Uterus (tissue), 2 donors: ENCODE measurements around the gene EPC2.

ENCODE experiments used
- POLR2A ChIP-seq, 2 donors: fragments of 450-650 bp; IDR thresholded peaks; one replicate each; pipeline ENCODE4 v1.6.1; 2016; ENCODE audit warnings: antibody characterized with exemption in 2 of 2, mild to moderate bottlenecking in 1 of 2, moderate library complexity in 1 of 2
- TF ChIP-seq, protein P1 (sequence below), 4 experiments: fragments of 200-600 bp in 2 of 4; fragments of 450-650 bp in 2 of 4; sonication (generic) in 2 of 4; IDR thresholded peaks; one replicate each; pipeline ENCODE4 v1.5.1; 2016 to 2019; ENCODE audit warnings: antibody characterized with exemption in 4 of 4, mild to moderate bottlenecking in 2 of 4, moderate library complexity in 1 of 4

DNA sequence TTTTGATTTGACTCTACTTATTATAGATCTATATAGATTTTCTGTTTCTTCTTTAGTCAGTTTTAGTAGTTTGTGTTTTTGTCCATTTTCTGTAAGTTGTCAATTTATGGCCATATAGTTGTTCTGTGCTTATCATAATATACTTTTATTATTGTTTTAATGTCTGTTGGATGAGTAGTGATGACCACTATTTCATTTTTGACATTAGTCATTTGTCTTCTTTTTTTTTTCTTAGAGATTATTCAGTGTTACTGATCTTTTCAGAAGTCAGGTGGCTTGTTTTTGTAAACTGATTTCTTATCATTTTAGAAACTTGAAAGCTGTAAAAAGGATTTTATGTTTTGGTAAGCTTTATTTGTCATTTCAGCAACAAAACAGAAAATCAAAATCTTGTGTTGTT lies 57.3 kb downstream of the EPC2 start:
- TF ChIP-seq, protein P1, sequence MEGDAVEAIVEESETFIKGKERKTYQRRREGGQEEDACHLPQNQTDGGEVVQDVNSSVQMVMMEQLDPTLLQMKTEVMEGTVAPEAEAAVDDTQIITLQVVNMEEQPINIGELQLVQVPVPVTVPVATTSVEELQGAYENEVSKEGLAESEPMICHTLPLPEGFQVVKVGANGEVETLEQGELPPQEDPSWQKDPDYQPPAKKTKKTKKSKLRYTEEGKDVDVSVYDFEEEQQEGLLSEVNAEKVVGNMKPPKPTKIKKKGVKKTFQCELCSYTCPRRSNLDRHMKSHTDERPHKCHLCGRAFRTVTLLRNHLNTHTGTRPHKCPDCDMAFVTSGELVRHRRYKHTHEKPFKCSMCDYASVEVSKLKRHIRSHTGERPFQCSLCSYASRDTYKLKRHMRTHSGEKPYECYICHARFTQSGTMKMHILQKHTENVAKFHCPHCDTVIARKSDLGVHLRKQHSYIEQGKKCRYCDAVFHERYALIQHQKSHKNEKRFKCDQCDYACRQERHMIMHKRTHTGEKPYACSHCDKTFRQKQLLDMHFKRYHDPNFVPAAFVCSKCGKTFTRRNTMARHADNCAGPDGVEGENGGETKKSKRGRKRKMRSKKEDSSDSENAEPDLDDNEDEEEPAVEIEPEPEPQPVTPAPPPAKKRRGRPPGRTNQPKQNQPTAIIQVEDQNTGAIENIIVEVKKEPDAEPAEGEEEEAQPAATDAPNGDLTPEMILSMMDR (IDR thresholded peaks at IDR 0.05) = no peak
- no peak for TF ChIP-seq POLR2A (IDR thresholded peaks at IDR 0.05)
